ENCODE results near the gene BIN1.

Gene BIN1

GRCh38 chr2:127012868-127013267, 94.1 kb downstream of the BIN1 start:
- DNase-seq: no peak

GRCh38 chr2:127012215-127012614, 94.7 kb downstream of the BIN1 start:
- DNase-seq: no peak

- no peak for DNase-seq
These were observed 95.2 kb downstream of the BIN1 start for GRCh38 chr2:127011796-127012195.

GRCh38 chr2:127011231-127011661, 95.7 kb downstream of the BIN1 start:
- no peak for DNase-seq

DNA sequence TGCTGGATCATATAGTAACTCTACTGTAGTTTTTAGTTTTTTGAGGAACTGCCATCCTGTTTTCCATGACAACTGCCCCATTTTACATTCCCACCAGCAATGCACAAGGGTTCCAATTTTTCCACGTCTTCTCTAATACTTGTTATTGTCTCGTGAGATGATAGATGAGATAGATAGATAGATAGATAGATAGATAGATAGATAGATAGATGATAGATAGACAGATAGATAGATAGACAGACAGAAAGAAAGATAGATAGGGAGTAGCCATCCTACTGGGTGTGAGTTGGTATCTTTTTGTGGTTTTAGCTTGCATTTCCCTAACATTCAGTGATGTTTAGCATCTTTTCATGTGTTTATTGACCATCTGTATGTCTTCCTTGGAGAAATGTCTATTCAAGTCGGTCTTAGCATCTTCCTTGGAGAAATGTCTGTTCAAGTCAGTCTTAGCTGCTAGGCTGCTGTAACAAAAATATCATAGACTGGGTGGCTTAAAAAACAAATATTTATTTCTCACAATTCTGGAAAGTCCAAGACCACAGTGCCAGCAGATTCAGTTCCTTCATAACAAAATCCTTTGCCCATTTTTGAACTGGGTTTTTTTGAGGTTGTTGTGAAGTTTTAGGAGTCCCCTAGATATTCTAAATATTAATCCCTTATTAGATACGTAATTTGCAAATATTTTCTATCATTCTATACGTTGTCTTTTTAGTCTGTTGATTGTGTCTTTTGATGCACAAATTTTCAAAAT, 98.5 kb downstream of the BIN1 start:
- no peak for DNase-seq

- no peak for DNase-seq
These were observed 99.3 kb downstream of the BIN1 start for GRCh38 chr2:127007652-127008051.

DNA sequence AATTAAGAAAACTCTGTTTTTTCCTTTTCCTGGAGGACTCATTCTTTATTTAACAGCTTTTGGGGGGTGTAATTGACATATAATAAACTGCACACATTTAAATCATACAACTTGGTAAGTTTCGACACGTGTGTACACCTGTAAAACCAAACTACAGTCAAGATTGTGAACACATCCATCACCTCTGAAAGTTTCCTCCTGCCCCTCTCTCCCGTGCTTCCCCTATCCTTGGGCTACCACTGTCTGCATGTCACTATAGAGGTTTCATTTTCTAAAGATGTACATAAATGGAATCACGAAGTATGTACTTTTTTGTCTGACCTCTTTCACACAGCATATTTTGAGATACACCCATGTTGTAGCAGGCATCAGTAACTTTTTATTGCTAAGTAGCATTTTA, 100.0 kb downstream of the BIN1 start:
- no peak for DNase-seq

GRCh38 chr2:127004893-127005600, 101.9 kb downstream of the BIN1 start:
- DNase-seq: no peak

DNA sequence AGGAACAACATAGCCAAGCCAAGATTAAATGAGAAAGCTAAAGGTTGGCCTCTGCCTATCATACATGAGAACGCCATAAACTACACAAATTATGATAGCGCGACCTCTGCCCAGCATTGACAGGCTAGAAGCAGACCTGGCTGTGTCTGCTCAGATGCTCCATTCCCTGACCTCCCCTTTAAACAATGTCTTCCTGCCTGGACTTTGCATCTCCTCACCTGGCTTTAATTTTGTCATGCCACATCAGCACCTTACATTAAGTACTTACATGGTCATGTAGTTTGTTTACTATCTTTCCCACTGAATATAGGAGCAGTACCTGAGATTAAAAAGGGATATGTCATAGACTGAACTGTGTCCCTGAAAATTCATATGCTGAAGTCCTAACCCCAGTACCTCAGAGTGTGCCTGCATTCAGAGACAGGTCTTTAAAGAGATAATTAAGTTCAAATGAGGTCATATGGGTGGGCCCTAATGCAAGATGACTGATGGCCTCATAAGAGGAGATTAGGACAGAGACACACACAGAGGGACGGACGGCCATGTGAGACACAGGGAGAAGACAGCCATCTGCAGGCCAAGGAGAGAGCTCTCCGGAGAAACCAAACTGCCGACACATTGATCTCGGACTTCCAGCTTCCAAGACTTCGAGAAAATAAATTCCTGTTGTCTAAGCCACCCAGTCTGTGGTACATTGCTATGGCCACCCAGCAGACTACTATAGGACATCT, 103.7 kb downstream of the BIN1 start:
- no peak for DNase-seq

DNA sequence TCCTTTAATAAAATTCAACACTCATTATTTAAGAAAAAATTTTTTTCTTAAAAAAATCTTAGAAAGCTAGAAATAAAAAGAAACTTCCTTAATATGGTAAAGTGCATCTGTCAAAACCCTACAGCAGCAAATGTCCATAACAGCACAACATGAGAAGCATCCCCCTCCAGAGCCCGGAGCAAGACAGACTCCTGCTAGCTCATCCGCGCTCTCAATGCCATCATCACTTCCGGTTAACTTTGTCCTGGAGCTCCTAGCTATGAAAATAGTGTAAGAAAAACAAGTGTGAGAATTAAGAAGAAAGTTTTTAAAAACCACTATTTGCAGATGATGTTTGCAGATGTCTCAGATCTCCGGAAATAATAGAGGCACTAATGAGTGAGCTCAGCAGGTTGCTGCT, 105.2 kb downstream of the BIN1 start:
- DNase-seq: no peak

DNA sequence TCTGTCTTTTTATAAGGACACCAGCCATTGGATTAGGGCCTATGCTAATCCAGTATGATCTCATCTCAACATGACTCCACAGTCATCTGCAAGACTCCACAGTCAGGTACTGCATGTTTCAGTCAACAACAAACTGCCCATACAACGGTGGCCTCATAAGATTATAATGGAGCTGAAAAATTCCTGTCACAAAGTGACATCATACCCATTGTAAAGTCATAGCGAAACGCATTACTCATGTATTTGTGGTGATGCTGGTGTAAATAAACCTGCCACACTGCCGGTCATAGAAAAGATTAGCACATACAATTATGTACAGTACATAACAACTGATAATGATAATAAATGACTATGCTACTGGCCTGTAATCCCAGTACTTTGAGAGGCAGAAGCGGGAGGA, 106.0 kb downstream of the BIN1 start:
- no peak for DNase-seq

DNA sequence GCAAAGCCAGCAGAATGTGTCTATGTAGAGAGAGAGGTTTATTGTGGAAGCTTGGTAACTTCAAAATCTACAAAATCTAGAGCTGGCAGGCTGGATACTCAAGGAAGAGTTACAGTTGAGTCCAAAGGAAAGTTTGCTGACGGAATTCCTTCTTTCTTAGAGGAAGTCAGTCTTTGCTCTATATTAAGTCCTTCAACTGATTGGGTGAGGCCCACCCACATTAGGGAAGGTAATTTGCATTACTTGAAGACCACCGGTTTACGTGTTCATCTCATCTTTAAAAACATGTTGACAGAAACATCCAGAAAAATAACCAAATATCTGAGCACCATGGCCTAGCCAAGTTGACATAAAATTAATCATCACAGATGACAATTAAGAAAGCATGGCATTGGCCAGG, 106.8 kb downstream of the BIN1 start:
- DNase-seq: no peak

GRCh38 chr2:126999106-126999756, 107.7 kb downstream of the BIN1 start:
- DNase-seq: no peak

DNA sequence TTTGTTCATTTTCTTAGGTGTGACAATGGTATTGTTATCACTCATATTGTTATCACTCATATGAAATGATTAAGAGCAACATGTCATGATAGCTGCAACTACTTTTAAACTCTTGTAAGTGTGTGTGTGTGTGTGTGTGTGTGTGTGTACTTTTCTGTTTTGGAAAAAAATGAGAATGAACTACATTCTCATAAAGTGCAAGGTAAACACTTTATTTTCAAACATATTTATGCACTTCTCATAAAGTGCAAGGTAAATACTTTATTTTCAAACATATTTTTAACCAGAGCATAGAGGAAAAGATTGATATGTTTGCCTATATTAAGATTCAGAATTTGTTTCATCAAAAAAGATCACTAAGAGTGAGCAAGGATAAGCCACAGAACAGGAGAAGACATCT, 108.5 kb downstream of the BIN1 start:
- DNase-seq: no peak

Data from activated naive CD4-positive, alpha-beta T cell treated with anti-CD3 and anti-CD28 coated beads, Interleukin-2, amount 50 U/mL, for 16 hours (primary cell).